Ascending aorta (tissue), 2 donors: ENCODE results near the gene RAPGEF4. TPM values are rescaled to one million over a fixed set of nuclear protein-coding genes. Genes with fewer than 3 reads are reported as not detected.
A peak's percentile ranks its signal among the peaks of the same experiment; 100 is the strongest.

Experiments used
- DNase-seq, 2 donors: peaks; one replicate each; pipeline ENCODE4 v3.0.0-alpha.2; 2019; ENCODE audit warnings: low spot score in 2 of 2
- H3K27ac ChIP-seq, 2 donors: fragments of 200-600 bp; sonication (generic); one replicate each; pipeline ENCODE4 v1.5.1; 2016 to 2017; ENCODE audit warnings: mild to moderate bottlenecking in 1 of 2
- H3K27me3 ChIP-seq: fragments of 200-600 bp; sonication (generic); one replicate; pipeline ENCODE4 v1.5.1; 2017
- H3K36me3 ChIP-seq, 2 donors: fragments of 200-600 bp; sonication (generic); one replicate each; pipeline ENCODE4 v1.5.1; 2016
- H3K4me1 ChIP-seq, 2 donors: fragments of 200-600 bp; sonication (generic); one replicate each; pipeline ENCODE4 v1.5.1; 2016 to 2017; ENCODE audit warnings: mild to moderate bottlenecking in 1 of 2
- H3K4me3 ChIP-seq, 2 donors: fragments of 200-600 bp; sonication (generic); one replicate each; pipeline ENCODE4 v1.5.1; 2016 to 2017; ENCODE audit warnings: mild to moderate bottlenecking in 1 of 2
- H3K9me3 ChIP-seq, 2 donors: fragments of 200-600 bp; sonication (generic); one replicate each; pipeline ENCODE4 v1.5.1; 2016
- CTCF ChIP-seq, 3 experiments: fragments of 200-600 bp in 2 of 3; fragments of 450-650 bp in 1 of 3; sonication (generic) in 2 of 3; IDR thresholded peaks; one replicate each; pipeline ENCODE4 v1.5.1; 2016 to 2019; ENCODE audit warnings: antibody characterized with exemption in 3 of 3, mild to moderate bottlenecking in 1 of 3, moderate library complexity in 1 of 3
- intact Hi-C: fragments of 100-400 bp; cut with DNase I; formaldehyde crosslinking; loops from one replicate; pipeline ENCODE4 v1.15.1; 2023
- total RNA-seq: library from RNA; depleted of rRNA; stranded (reverse); fragments of >200 nt; gene quantifications from one replicate; pipeline ENCODE4 v1.1.0, GENCODE V29; 2016

The RAPGEF4 gene
- total RNA-seq, 1 donor from 2014 or later, result 79.9 TPM

DNA sequence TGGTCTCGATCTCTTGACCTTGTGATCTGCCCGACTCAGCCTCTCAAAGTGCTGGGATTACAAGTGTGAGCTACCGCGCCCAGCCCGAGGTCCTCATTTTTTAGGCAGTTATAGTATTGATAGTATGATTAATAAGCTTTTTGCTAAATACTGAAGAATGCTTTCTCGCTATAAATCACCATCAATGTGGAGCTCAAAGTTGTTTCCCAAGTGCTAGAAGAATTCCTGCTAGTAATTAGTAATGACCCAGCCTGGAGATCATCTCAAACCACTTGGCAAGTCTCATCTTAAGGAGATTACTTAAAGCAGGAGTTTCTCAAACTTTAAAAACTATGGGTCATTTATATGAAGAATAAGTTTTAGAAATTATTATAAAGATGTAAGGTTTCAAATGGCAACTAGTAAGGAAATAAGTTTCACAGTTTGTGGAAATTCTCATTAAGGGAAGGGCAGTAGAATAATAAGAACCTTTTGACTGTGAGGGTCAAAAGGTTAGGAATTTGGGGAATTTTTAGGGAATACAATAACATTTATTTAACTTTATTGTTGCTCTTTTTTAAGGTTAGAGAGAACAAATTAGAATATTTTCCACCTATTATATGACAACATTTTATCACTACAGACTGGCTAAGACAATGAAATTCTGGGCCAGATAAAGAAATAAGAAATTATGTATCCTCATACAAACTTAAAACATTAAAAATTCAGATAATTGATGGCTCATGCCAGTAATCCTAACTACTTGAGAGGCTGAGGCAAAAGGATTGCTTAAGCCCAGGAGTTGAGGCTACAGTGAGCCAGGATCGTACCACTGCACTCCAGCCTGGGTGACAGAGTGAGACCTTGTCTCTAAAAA lies 191.4 kb downstream of the RAPGEF4 start:
- Histone ChIP-seq H3K27me3 (no peaks in the 10 kb centered on the region), H3K9me3 (no peaks in the 10 kb centered on the region), H3K36me3 (no peaks in the 10 kb centered on the region), H3K4me3 (peak overlapping the region in 1 of 2 donors; percentile 39), H3K4me1 (peaks cover 2 to 24% of the 10 kb centered on the region in 2 donors), H3K27ac (peak overlapping the region; percentile 22 to 76)
- TF ChIP-seq CTCF (IDR thresholded peaks at IDR 0.05), result no peak
- intact Hi-C loops, result no loop called here
- no peak for DNase-seq

GRCh38 chr2:172927641-172928357 lies 192.2 kb downstream of the RAPGEF4 start:
- no peak for TF ChIP-seq CTCF (IDR thresholded peaks at IDR 0.05)
- Histone ChIP-seq H3K4me1 (peaks cover 2 to 24% of the 10 kb centered on the region in 2 donors), H3K9me3 (no peaks in the 10 kb centered on the region), H3K4me3 (peak overlapping the region; percentile 39 to 41), H3K27me3 (no peaks in the 10 kb centered on the region), H3K27ac (peak overlapping the region; percentile 22 to 76), H3K36me3 (no peaks in the 10 kb centered on the region)
- intact Hi-C loops, result no loop called here
- DNase-seq, result peak in 1 of 2 donors; percentile 74

GRCh38 chr2:172928756-172929155 lies 193.1 kb downstream of the RAPGEF4 start:
- no peaks in the 10 kb centered on the region for H3K36me3 ChIP-seq
- peak overlapping the region in 1 of 2 donors; percentile 76 for H3K27ac ChIP-seq
- no peaks in the 10 kb centered on the region for H3K27me3 ChIP-seq
- H3K4me1 ChIP-seq, result peaks cover 2 to 24% of the 10 kb centered on the region in 2 donors
- TF ChIP-seq CTCF (IDR thresholded peaks at IDR 0.05), result no peak
- H3K4me3 ChIP-seq, result peak overlapping the region; percentile 39 to 41
- intact Hi-C loops, result no loop called here
- no peak for DNase-seq
- H3K9me3 ChIP-seq, result no peaks in the 10 kb centered on the region

GRCh38 chr2:172929644-172930043 lies 194.0 kb downstream of the RAPGEF4 start:
- Histone ChIP-seq H3K4me1 (peaks cover 2 to 24% of the 10 kb centered on the region in 2 donors), H3K27me3 (no peaks in the 10 kb centered on the region), H3K9me3 (no peaks in the 10 kb centered on the region), H3K4me3 (no peak overlapping the region), H3K27ac (peak overlapping the region; percentile 54 to 62), H3K36me3 (no peaks in the 10 kb centered on the region)
- intact Hi-C loops, result loop anchor here (5.0 kb wide), 1 partner anchor 283 kb away; no protein-coding TSS in a partner anchor
- DNase-seq, result no peak
- TF ChIP-seq CTCF (IDR thresholded peaks at IDR 0.05), result no peak

- H3K4me3 ChIP-seq, result no peak overlapping the region
- peaks cover 2 to 24% of the 10 kb centered on the region in 2 donors for H3K4me1 ChIP-seq
- no peaks in the 10 kb centered on the region for H3K9me3 ChIP-seq
- H3K36me3 ChIP-seq, result no peaks in the 10 kb centered on the region
- intact Hi-C loops, result loop anchor here (1.0 to 5.0 kb wide), 2 partner anchors 67 to 281 kb away; no protein-coding TSS in a partner anchor
- no peaks in the 10 kb centered on the region for H3K27me3 ChIP-seq
- no peak for DNase-seq
- peak overlapping the region; percentile 58 to 62 for H3K27ac ChIP-seq
- TF ChIP-seq CTCF (IDR thresholded peaks at IDR 0.05), result no peak
Measured at GRCh38 chr2:172930871-172931255, 195.2 kb downstream of the RAPGEF4 start.
